ENCODE data around the gene GLDN. TPM values are rescaled to one million over a fixed set of nuclear protein-coding genes. Genes with fewer than 3 reads are reported as not detected.

Gene GLDN
- total RNA-seq, 1 donor from 2014 or later = 0.12 TPM

GRCh38 chr15:51379390-51379789 lies 37.9 kb downstream of the GLDN start:
- peaks cover 33% of the 10 kb centered on the region for H3K27me3 Mint-ChIP-seq
- TF ChIP-seq, protein P1, sequence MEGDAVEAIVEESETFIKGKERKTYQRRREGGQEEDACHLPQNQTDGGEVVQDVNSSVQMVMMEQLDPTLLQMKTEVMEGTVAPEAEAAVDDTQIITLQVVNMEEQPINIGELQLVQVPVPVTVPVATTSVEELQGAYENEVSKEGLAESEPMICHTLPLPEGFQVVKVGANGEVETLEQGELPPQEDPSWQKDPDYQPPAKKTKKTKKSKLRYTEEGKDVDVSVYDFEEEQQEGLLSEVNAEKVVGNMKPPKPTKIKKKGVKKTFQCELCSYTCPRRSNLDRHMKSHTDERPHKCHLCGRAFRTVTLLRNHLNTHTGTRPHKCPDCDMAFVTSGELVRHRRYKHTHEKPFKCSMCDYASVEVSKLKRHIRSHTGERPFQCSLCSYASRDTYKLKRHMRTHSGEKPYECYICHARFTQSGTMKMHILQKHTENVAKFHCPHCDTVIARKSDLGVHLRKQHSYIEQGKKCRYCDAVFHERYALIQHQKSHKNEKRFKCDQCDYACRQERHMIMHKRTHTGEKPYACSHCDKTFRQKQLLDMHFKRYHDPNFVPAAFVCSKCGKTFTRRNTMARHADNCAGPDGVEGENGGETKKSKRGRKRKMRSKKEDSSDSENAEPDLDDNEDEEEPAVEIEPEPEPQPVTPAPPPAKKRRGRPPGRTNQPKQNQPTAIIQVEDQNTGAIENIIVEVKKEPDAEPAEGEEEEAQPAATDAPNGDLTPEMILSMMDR (IDR thresholded peaks at IDR 0.05; ENCODE audit: unreplicated experiment) = no peak
- no peak overlapping the region for H3K27ac Mint-ChIP-seq
- H3K9me3 Mint-ChIP-seq (ENCODE audit: low read depth) = no peaks in the 10 kb centered on the region
- H3K4me3 Mint-ChIP-seq (ENCODE audit: low read depth) = no peak overlapping the region
- no peaks in the 10 kb centered on the region for H3K36me3 Mint-ChIP-seq (ENCODE audit: insufficient read depth)
- no peak for DNase-seq (ENCODE audit: low spot score, unreplicated experiment)
- peaks cover 1% of the 10 kb centered on the region for H3K4me1 Mint-ChIP-seq (ENCODE audit: low read depth)

DNA sequence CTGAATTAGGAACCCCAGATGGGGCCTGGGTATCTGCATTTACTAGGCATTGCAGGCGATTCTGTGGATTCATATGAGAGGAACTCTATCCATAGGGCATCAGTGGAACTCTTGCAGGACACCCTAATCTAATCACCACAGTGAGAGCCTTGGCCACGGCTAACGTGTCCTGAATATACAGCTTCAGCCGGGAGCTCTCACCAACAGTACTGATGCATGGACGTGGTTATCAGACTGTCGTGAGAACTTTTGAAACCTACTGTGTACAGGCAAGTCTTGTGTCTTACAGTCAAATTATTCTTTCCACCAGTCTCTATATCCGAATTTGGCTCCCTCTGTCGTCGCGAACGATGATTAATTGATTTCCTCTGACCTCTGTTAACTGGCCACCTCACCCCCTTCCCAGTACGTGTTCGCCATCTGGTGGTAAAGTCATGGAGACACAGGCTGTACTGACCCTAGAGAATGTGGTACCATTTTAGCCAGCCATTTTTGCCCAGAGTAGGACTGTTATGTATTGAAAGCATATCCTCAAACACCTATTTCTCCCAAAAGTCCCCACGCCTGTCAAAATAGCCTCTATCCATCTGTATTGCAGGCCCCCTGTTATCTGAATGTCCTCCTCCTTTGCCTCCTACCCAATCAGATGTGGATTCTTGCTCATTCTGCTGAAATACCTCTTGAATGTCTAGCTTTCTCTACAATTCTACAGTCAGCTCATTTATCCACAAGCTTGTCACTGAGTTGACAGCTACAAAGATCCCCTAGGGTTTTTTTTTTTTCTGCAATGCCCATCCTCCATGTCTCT lies 39.7 kb downstream of the GLDN start:
- H3K36me3 Mint-ChIP-seq (ENCODE audit: insufficient read depth) = no peaks in the 10 kb centered on the region
- peaks cover 40% of the 10 kb centered on the region for H3K27me3 Mint-ChIP-seq
- DNase-seq (ENCODE audit: low spot score, unreplicated experiment) = no peak
- H3K9me3 Mint-ChIP-seq (ENCODE audit: low read depth) = no peaks in the 10 kb centered on the region
- TF ChIP-seq, protein P1 (IDR thresholded peaks at IDR 0.05; ENCODE audit: unreplicated experiment) = peak; percentile 83
- H3K27ac Mint-ChIP-seq = no peak overlapping the region
- H3K4me1 Mint-ChIP-seq (ENCODE audit: low read depth) = peaks cover 1% of the 10 kb centered on the region
- no peak overlapping the region for H3K4me3 Mint-ChIP-seq (ENCODE audit: low read depth)

DNA sequence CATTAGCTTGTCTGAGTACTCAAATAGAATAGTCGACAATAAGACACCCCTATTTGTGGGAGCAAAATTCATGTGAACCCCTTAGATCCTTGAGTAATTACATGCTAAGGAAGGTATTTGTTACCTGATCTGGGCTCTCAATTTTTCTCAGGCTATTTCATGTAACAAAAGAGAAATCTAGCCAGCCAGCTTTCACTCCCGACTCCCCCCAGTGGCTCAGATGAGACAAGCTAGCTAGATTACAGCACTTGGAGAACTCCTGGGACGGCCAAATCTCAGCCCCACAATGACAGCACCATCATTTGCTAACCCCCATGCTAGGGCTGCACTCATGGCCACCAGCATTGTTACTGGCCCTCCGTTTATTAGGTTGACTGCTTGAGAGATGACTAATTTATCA lies 41.3 kb downstream of the GLDN start:
- H3K4me1 Mint-ChIP-seq (ENCODE audit: low read depth) = peaks cover 1% of the 10 kb centered on the region
- no peak overlapping the region for H3K27ac Mint-ChIP-seq
- H3K9me3 Mint-ChIP-seq (ENCODE audit: low read depth) = no peaks in the 10 kb centered on the region
- no peak overlapping the region for H3K4me3 Mint-ChIP-seq (ENCODE audit: low read depth)
- H3K27me3 Mint-ChIP-seq = peaks cover 52% of the 10 kb centered on the region
- DNase-seq (ENCODE audit: low spot score, unreplicated experiment) = no peak
- no peaks in the 10 kb centered on the region for H3K36me3 Mint-ChIP-seq (ENCODE audit: insufficient read depth)
- TF ChIP-seq, protein P1 (IDR thresholded peaks at IDR 0.05; ENCODE audit: unreplicated experiment) = peak; percentile 63

- Mint-ChIP-seq H3K4me3 (ENCODE audit: low read depth) (no peak overlapping the region), H3K4me1 (ENCODE audit: low read depth) (peaks cover 9% of the 10 kb centered on the region), H3K36me3 (ENCODE audit: insufficient read depth) (no peaks in the 10 kb centered on the region), H3K27me3 (peaks cover 40% of the 10 kb centered on the region), H3K27ac (no peak overlapping the region), H3K9me3 (ENCODE audit: low read depth) (no peaks in the 10 kb centered on the region)
- no peak for DNase-seq (ENCODE audit: low spot score, unreplicated experiment)
- TF ChIP-seq, protein P1 (IDR thresholded peaks at IDR 0.05; ENCODE audit: unreplicated experiment) = no peak
These were observed 44.6 kb downstream of the GLDN start for GRCh38 chr15:51386029-51386428.

GRCh38 chr15:51386486-51386885 lies 45.0 kb downstream of the GLDN start:
- Mint-ChIP-seq H3K4me1 (ENCODE audit: low read depth) (peaks cover 8% of the 10 kb centered on the region), H3K36me3 (ENCODE audit: insufficient read depth) (no peaks in the 10 kb centered on the region), H3K27ac (no peak overlapping the region), H3K9me3 (ENCODE audit: low read depth) (no peaks in the 10 kb centered on the region), H3K27me3 (peaks cover 40% of the 10 kb centered on the region), H3K4me3 (ENCODE audit: low read depth) (no peak overlapping the region)
- DNase-seq (ENCODE audit: low spot score, unreplicated experiment) = no peak
- TF ChIP-seq, protein P1 (IDR thresholded peaks at IDR 0.05; ENCODE audit: unreplicated experiment) = no peak
